NCI-H446 treated with DMSO at 0.1 percent for 48 hours (cell line): ENCODE measurements around the gene PLCD3.

ENCODE experiments used
- DNase-seq: peaks from one replicate; lab custom pipeline; 2025; lab: John Stamatoyannopoulos, UW

Gene PLCD3, protein sequence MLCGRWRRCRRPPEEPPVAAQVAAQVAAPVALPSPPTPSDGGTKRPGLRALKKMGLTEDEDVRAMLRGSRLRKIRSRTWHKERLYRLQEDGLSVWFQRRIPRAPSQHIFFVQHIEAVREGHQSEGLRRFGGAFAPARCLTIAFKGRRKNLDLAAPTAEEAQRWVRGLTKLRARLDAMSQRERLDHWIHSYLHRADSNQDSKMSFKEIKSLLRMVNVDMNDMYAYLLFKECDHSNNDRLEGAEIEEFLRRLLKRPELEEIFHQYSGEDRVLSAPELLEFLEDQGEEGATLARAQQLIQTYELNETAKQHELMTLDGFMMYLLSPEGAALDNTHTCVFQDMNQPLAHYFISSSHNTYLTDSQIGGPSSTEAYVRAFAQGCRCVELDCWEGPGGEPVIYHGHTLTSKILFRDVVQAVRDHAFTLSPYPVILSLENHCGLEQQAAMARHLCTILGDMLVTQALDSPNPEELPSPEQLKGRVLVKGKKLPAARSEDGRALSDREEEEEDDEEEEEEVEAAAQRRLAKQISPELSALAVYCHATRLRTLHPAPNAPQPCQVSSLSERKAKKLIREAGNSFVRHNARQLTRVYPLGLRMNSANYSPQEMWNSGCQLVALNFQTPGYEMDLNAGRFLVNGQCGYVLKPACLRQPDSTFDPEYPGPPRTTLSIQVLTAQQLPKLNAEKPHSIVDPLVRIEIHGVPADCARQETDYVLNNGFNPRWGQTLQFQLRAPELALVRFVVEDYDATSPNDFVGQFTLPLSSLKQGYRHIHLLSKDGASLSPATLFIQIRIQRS

DNA sequence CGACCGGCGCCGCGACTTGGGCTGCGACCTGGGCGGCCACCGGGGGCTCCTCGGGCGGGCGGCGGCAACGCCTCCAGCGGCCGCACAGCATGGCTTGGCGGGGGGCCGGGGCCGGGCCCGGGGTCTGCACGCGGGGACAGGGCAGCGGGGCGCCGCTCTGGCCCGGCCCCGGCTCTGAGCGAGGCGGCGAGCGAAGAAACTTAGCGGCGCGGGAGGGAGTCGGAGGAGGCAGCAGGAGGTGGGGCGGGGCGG lies at the start of gene PLCD3:
Gene PLCD3, minus strand, starts transcription at position 196 of the 252 bp plus-strand sequence. Its CDS starts 105 bp downstream, at position 91.
- no peak for DNase-seq

DNA sequence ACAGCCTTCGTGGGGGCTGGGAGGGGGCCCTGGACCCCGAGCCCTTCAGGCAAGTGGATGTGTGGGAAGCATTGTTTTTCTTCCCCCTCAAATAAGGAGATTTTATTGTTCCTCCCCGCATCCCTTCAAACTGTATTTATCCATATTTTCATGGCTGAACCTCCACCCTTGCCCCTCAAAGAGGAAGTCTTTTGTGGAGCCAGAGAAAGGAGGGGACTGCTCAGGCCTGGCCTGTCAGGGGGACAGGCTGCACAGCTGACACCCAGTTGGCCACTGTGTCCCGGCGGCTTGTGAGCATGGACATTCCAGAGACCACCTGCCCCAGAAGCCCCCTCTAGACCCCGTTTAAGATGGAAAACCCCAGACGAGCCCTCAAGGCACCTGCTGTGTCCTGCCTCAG lies 45.2 kb upstream of the PLCD3 start:
- no peak for DNase-seq

DNA sequence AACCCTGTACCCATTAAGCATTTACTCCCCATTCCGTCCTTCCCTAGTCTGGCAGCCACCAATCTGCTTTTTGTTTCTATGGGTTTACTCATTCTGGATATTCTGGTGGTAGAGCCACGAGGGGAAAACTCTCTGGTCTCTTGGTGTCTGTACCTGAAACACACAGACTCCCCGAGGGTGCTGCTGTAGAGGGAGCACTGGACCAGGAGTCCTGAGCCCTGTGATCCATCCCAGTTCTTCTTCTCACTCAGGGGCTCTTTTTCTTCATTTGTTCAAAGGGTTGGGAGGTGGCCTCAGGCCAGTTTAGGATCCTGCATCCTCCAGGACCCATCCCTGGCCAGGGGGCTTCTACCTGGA lies 43.4 kb upstream of the PLCD3 start:
- DNase-seq = no peak

DNA sequence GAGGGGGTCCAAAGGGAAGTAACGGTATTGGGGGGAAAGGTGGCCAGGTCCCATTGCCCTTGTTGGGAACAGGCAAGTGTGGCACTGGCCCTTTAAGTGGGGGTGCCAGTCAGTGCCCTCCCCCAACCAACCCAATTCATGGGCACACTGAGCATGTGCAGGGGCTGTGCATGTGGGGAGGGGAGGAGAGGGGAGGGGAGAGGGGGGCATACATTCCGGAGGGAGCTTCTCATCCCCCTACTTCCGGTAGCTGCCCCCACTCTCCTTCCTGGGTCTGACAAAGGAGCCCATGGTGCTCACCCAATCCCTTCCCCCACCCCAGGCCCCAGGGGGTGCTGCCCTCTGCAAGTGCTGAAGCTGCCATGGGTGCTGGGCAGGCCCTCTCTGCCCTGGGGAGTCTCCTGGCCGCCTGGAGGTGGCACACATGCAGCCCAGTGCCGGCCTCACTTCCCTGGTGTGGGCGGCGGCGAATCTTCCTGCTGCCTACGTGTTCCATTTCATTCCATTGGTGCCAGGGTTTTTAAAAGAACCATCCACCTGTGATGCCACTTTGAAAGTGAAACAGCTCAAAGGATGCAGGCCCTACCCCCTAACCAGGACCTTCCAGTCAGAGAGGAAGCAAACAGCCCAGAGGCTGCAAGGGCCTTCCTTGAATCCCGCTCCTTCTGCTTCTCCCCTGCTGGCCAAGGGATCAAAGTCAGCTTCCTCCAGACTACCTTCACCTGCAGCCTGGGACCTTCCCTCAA lies 40.4 kb upstream of the PLCD3 start:
- DNase-seq = no peak

DNA sequence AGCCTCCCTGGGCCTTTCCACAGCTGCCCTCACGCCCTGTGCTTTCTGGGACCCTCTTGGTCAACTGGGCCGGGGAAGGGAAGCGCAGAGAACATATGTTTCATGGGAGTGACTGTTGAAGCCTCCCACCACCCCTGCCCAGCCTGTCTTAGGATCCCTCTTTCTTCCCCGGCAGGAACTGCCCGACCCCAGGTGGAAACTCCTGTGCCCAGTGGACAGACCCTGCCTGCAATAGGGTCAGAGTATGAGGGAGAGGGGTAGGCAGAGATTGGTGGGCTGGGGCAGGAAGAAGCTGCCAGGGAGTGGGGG lies 39.9 kb upstream of the PLCD3 start:
- DNase-seq = no peak

DNA sequence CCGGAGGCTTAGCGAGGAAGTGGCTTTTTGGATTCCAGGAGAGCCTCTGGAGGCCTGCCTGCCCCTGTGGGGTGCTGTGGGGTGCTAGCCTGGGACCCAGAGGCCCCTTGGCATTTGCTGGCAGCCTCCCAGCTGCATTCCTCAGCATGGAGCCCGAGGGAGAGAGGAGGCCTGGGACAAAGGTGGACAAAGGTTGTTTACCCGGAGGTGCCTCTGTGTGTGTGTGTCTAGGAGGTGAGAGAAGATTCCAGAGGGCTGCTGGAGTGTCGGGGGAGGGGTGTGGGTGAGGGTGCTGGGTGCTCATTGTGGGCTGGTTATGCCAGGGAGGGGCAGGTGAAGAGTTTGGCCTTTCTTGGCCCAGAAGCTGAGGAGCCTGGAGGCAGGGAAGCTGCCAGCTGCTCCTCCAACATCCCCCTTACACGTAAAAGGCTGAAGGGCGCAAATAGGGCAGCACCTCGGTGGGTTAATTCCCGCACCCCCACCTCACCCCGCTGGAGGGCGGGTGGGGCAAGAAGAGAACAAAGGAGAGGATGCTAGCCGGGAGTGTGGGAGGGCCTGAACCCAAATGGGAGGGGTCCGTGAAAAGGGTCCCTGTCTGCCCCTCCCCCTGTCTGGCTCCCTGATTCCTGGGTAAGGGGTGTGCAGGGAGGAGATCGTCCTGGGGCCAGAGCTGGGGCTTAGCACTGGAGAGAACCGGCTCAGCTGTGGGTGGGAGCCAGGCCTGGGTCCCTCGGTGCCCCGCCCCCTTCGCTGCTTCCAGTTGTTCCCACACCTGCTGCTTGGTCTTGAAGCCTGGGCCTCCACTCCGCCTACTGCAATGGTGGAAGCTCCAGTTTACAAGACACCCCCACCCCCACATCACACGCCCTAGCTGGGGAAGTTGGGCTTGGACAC lies 39.3 kb upstream of the PLCD3 start:
- no peak for DNase-seq

DNA sequence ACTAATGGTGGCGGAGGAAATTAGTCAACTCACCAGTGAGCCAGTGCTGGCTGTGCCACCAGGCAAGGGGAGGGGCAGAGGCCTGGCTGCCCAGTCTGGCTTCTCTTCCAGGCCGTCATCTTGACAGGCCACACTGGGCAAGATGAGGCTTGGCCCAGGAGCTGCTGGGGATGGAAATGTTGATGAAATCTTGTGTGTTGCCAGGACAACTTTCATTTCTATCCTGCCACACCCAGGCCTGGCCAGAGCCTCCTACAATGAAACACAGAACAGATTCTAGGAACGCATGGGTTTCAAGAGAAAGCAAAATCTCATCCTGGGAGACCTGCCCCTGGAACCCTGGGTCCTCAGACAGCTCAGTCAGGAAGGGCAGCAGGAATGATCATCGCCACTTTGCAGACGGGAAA lies 38.6 kb upstream of the PLCD3 start:
- DNase-seq = no peak

DNA sequence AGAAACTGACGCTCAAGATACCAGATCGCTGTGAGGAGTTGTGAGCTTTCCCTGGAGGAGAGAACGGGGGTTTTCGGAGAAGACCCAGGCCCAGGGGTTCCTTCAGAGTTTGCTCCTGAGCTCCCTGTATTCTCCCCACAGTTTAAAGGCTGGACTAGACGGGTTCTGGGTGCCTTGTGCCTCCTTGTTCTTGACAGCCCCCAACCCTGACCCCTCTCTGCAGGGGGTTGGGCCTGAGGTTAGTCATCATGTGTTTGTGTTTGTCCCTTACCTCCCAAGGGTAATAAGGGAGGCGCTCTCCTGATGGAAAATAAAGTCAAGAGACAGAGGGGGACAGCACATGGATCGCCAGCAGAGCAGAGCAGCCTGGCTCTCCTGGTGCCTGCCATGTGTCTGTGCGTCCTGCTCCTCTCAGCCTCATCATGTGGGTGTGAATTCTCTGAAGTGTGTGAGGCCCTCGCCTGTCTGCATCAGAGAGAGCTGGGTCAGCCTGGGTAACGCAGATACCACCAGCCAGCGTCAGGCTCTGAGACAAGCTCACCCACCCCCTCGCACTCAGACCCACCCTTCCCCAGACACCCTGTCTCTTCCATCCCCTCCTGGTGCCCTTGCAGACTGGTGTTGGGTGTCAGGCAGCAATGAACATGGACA lies 38.1 kb upstream of the PLCD3 start:
- no peak for DNase-seq

DNA sequence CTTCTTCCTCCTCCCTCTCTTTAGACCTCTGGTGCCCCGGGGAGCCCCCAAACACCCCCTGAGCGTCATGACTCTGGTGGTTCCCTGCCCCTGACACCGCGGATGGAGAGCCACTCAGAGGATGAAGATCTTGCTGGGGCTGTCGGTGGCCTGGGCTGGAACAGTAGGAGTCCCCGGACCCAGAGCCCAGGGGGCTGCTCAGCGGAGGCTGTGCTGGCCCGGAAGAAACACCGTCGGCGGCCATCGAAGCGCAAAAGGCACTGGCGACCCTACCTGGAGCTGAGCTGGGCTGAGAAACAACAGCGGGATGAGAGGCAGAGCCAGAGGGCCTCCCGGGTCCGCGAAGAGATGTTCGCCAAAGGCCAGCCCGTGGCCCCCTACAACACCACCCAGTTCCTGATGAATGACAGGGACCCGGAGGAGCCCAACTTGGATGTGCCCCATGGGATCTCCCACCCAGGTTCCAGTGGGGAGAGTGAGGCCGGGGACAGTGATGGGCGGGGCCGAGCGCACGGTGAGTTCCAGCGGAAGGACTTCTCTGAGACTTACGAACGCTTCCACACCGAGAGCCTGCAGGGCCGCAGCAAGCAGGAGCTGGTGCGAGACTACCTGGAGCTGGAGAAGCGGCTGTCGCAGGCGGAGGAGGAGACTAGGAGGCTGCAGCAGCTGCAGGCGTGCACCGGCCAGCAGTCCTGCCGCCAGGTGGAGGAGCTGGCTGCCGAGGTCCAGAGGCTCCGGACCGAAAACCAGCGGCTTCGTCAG lies 36.9 kb upstream of the PLCD3 start:
- no peak for DNase-seq

DNA sequence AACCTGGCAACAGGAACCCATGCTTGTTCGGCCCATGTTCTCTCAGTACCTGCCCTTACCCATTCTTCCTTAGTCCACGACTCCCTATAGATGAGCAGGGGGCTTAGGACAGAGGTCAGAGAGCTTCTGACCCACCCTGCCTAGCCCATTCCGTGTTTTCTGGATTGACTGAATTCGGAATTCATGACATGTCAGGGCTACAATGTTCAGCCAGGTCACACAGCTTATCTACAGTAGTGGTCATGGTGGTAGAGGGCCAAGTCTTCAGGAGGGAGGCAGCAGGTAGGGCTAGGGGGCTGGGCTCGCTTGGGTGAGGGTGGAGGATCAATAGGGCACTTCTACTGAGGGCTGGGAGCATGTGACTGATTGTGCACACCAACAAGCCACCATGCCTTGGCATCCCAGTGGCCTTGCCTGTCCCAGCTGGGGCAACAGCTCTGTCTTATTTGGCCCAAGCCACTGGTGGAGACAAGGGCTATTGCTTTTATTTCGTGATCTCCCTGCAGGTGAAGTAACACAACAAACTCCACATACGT lies 32.5 kb upstream of the PLCD3 start:
- DNase-seq = no peak

DNA sequence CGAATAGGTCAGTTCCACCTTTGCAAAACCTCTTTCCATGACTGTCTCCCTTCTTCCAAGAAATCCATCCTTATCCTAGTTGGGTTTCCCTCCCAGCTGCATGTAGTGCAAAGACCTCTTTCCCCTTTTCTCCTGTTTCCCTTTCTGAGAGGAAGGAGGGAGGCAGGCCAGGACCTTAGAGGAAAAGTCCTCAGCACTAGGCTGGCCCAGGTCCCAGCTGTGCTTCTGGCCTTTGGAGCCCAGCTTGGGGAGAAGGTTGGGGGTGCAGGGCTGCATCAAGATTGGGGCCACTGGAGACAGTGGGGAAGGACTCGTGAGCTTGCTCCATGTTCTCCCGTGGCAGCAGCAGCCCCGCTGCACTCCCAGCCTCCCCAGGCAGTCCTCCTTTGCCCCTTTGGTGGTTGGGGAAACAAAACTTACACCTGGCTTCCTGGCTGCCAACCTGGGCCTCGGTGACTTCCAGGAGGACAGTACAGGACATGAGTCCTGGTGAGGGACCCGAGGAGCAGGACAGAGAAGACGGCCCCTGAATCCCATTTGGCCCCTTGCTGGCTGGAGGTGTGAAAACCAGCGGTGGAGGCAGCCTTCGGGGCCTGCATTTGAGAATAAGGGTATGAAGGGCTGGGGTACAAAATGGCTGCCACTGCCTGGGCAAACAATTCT lies 29.8 kb upstream of the PLCD3 start:
- DNase-seq = no peak

DNA sequence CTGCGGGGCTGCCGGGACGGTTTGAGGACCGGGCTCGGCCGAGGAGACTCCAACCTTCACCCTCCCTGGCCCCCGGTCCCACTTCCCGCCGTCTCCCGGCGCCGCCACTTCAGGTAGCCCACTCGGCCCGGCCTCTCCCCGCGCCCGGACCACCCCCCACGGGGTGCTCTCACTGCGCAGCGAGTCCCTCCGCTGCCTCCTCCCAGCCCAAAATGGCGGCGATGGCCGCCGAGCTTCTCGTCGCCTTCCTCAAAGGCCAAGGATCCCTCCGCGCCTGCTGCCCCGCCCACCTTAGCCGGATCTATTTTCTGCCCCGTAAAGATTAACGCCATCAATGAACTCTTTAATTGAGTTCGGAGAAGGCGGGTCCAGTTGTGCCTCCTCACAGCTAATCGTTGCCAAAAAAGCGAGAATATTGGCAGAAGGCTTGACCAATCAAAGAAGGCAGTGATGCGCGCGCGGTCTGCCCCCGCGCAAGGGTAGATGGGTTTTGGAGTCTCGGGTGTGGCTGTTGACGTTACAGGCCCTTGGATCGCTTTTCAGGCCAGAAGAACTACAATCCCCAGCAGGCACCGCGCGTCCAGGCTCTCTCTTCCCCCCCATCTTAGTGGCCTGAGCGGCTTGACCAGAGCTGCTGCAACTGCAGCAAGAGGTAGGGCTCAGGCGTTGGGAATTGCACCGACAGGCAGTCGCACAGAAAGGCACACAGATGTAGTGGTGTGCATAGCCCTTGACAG lies 29.1 kb upstream of the PLCD3 start, which contains the start of gene HEXIM2:
Gene HEXIM2, plus strand, starts transcription at position 588 of the 737 bp plus-strand sequence. CDS start 919 bp downstream, outside the sequence.
- peak; percentile 99 for DNase-seq

DNA sequence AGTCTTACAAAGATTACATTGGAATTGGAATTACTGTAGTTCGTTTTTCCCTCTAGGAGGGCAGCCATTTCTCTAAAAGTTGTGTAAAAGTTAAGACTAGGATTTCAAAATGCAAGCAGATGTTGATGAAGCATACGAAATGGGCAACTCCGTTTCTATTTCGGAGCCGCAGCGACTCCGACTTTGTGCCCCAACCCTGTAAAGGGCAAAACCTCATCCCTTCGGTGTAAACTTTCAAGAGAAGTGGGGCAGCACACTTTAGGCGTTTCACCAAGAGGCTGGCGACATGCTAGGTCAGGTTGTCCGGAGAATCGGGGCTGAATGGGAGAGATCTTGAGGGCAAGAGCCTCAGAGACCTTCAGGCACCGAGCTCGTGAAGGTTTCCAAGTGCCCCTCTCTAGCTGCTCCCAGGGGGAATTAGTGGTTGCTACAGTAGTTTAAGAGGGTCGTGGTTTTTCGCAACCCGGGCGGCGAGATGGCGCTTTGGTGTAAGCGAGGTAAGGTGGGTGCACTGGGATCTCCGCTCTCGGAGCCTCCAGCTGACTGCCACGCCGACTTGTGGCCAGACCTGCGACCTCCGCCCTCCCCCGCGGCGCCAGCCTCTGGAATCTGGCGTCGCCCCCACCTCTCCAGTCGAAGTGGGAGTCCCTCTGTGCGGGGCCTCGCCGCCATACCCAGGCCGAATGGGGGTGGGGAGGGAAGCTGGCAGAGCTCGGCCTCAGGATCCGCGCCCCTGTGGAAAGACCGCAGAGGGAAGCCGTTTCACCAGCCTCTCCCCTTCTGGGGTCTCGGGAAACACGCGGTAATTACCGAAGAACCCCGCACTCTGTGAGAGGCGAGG lies 28.4 kb upstream of the PLCD3 start:
- no peak for DNase-seq

DNA sequence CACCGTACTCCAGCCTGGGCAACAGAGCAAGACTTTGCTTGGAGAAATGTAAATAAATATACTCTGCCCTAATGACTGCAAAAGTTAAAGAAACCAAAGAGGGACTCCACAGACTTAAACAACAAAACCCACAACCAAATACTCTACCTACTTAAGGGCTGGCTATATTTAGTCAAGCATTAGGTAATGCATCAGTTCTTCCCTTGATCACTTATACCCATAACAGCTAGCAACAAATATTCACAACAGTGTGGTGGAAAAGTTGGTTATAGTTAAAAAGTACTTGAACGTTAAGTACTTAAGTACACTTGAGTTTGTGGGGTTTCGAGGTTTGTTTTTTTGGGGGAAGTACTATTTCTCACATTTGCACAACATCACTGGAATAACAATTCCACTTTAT lies 23.9 kb upstream of the PLCD3 start:
- DNase-seq = no peak

DNA sequence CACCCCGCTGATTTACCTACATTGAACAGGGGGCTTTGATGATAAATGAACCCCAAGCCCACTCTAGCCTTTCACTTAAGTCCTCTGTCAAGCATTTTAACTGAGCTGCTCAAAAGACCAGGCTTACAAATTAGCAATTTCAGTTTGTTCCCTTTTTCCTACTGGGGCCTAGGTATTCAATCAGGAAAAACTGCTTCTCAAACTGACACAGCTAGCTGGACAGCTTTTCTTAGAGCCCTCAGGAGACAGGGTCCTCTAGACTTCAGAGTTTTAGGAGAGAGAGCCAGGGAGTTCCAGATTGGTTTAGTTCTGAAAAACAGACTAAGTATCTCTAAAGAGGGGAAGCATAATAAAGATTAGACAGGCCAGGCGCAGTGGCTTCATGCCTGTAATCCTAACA lies 23.2 kb upstream of the PLCD3 start:
- DNase-seq = no peak

DNA sequence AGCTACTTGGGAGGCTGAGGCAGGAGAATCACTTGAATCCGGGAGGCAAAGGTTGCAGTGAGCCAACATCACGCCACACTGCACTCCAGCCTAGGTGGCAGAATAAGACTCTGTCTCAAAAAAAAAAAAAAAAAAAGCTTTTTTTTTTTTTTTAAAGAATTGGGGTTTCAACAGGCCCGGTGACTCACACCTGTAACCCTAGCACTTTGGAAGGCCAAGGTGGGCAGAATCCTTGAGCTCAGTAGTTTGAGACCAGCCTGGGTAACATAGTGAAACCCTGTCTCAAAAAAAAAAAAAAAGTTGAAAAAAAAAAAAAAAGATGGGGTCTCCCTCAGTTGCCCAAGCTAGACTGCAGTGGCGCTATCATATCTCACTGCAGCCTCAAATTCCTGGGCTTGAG lies 22.7 kb upstream of the PLCD3 start:
- no peak for DNase-seq

DNA sequence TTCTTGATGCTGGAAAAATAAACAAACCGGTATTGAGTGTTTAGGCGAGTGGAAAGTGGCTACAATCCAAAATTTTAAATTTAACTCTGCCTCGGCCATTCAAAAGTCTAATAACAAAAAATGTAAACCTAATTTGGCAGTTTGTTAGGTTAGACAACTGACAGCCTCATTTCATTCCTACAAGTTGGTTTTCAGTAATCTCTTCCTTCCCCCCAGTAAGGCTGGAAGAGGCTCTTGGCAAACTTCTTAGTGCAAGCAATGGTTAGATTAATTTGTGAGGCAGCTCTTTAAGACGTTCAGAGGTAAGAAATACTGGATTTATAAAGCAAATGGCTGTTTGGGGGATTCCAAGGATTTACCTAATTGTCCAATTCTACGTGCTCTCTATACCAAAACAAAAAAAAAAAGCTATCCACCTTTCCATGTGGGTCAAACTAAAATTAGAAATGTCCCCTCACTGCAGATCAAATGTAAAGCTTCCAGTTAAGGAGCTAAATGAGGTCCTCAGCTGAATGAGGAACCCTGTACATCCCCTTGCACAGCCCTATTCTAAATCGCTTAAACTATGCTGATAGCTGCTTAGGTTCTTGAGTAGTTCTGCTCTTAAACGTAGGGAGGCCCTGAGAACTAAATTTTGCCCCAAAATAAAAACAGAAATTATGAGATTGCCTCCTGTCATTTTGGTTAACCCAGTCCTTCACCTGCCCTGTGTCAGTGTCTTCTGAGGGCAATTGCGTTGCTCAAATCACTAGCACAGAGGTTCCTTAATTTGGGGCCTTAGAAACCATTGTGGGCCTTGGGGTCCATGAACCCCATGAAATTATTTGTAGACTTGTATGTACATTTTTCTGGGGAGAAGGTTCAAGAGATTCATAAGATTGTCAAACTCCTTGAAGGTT lies 18.8 kb upstream of the PLCD3 start:
- DNase-seq = no peak
